HepG2 (cell line): Measurements from ENCODE around the gene GJC2. TPM values are rescaled to one million over a fixed set of nuclear protein-coding genes. Genes with fewer than 3 reads are reported as not detected.

Experiments used
- CENPX ChIP-seq: sonication (generic); formaldehyde crosslinking; IDR thresholded peaks from 2 replicates; pipeline ENCODE4 v1.9.0; 2021; ENCODE audit warnings: mild to moderate bottlenecking, missing genetic modification reagents, moderate library complexity
- CREB1 ChIP-seq, 2 experiments: fragments of 450-650 bp in 1 of 2; IDR thresholded peaks; 2 replicates each; pipeline ENCODE4 v1.6.1; 2016 to 2017; ENCODE audit warnings: control low read depth in 1 of 2, mild to moderate bottlenecking in 1 of 2, missing compliant biosample characterization in 1 of 2, missing genetic modification characterization in 1 of 2
- ELF4 ChIP-seq: sonication (generic); formaldehyde crosslinking; IDR thresholded peaks from 2 replicates; pipeline ENCODE4 v1.5.0; 2020; ENCODE audit warnings: missing genetic modification reagents, mild to moderate bottlenecking, moderate library complexity, borderline replicate concordance
- GZF1 ChIP-seq: sonication (generic); formaldehyde crosslinking; IDR thresholded peaks from 2 replicates; pipeline ENCODE4 v1.5.1; 2020; ENCODE audit warnings: mild to moderate bottlenecking, missing genetic modification reagents
- HES4 ChIP-seq: sonication (generic); formaldehyde crosslinking; IDR thresholded peaks from 2 replicates; pipeline ENCODE4 v1.9.0; 2021; ENCODE audit warnings: mild to moderate bottlenecking, missing genetic modification reagents, borderline replicate concordance
- HOXA5 ChIP-seq: sonication (generic); formaldehyde crosslinking; IDR thresholded peaks from 2 replicates; pipeline ENCODE4 v1.4.0; 2020; ENCODE audit warnings: missing genetic modification reagents
- JUNB ChIP-seq: sonication (generic); formaldehyde crosslinking; IDR thresholded peaks from 2 replicates; pipeline ENCODE4 v1.8.0; 2022; ENCODE audit warnings: missing genetic modification reagents, mild to moderate bottlenecking, borderline replicate concordance
- KLF6 ChIP-seq: IDR thresholded peaks from 2 replicates; pipeline ENCODE4 v1.8.0; 2016; ENCODE audit warnings: missing biosample characterization, missing genetic modification reagents
- SOX6 ChIP-seq, 2 experiments: fragments of 450-650 bp in 1 of 2; sonication (generic) in 1 of 2; formaldehyde crosslinking in 1 of 2; IDR thresholded peaks; 2 replicates each; pipeline versions ENCODE4 v1.4.0 to v1.6.1; 2017 to 2020; ENCODE audit warnings: antibody characterized with exemption in 1 of 2, mild to moderate bottlenecking in 1 of 2, missing genetic modification reagents in 1 of 2
- TBL1XR1 ChIP-seq: fragments of 150-350 bp; IDR thresholded peaks from 2 replicates; pipeline ENCODE4 v1.6.1; 2014; ENCODE audit warnings: borderline replicate concordance, low read length; ENCODE audit not compliant: partially characterized antibody
- ZBTB1 ChIP-seq: sonication (generic); formaldehyde crosslinking; IDR thresholded peaks from 2 replicates; pipeline ENCODE4 v1.4.0; 2020; ENCODE audit warnings: missing genetic modification reagents, borderline replicate concordance
- ZBTB33 ChIP-seq: sonication (generic); formaldehyde crosslinking; IDR thresholded peaks from 2 replicates; pipeline ENCODE4 v1.4.0; 2020; ENCODE audit warnings: missing genetic modification reagents
- ZBTB44 ChIP-seq: sonication (generic); formaldehyde crosslinking; IDR thresholded peaks from 2 replicates; pipeline ENCODE4 v1.4.0; 2020; ENCODE audit warnings: missing genetic modification reagents
- ZFY ChIP-seq: sonication (generic); formaldehyde crosslinking; IDR thresholded peaks from 2 replicates; pipeline ENCODE4 v1.4.0; 2020; ENCODE audit warnings: missing genetic modification reagents
- ZMYM4 ChIP-seq: sonication (generic); formaldehyde crosslinking; IDR thresholded peaks from 2 replicates; pipeline ENCODE4 v1.8.1; 2023; ENCODE audit warnings: mild to moderate bottlenecking, missing genetic modification reagents
- ZNF275 ChIP-seq: sonication (generic); formaldehyde crosslinking; IDR thresholded peaks from 2 replicates; pipeline ENCODE4 v1.8.0; 2022; ENCODE audit warnings: missing genetic modification reagents, mild to moderate bottlenecking, inconsistent platforms, borderline replicate concordance
- ZNF432 ChIP-seq: sonication (generic); formaldehyde crosslinking; IDR thresholded peaks from 2 replicates; pipeline ENCODE4 v1.5.0; 2020; ENCODE audit warnings: missing genetic modification reagents, mild to moderate bottlenecking, borderline replicate concordance
- ZNF513 ChIP-seq: sonication (generic); formaldehyde crosslinking; conservative IDR thresholded peaks from 2 replicates; pipeline ENCODE4 v1.5.0; 2020; ENCODE audit warnings: missing genetic modification reagents
- ZNF570 ChIP-seq: sonication (generic); formaldehyde crosslinking; IDR thresholded peaks from 2 replicates; pipeline ENCODE4 v1.4.0; 2020; ENCODE audit warnings: mild to moderate bottlenecking, missing genetic modification reagents, borderline replicate concordance
- ZNF597 ChIP-seq: sonication (generic); formaldehyde crosslinking; IDR thresholded peaks from 2 replicates; pipeline ENCODE4 v1.5.0; 2020; ENCODE audit warnings: missing genetic modification reagents
- ZNF619 ChIP-seq: sonication (generic); formaldehyde crosslinking; IDR thresholded peaks from 2 replicates; pipeline ENCODE4 v1.4.0; 2020; ENCODE audit warnings: mild to moderate bottlenecking, missing genetic modification reagents
- ZNF629 ChIP-seq: sonication (generic); formaldehyde crosslinking; conservative IDR thresholded peaks from 2 replicates; pipeline ENCODE4 v1.5.0; 2020; ENCODE audit warnings: missing genetic modification reagents
- polyA plus RNA-seq, 8 experiments: library from polyadenylated mRNA; depleted of rRNA in 3 of 8; stranded (reverse) in 7 of 8; unstranded in 1 of 8; fragments of >200 nt; fragmentation: Illumina TruSeq in 4 of 8; extraction: Trizol in 4 of 8; gene quantifications; 2 replicates each; pipeline versions ENCODE4 v1.2.1 to v1.2.3, GENCODE V29; 2011 to 2016; ENCODE audit warnings: low read depth in 4 of 8, missing spikeins in 1 of 8, mixed read lengths in 1 of 8; ENCODE audit not compliant: insufficient read depth in 1 of 8
- total RNA-seq, 5 experiments: library from RNA; depleted of rRNA; stranded (reverse); fragments of >200 nt; fragmentation: Illumina TruSeq; extraction: Trizol; gene quantifications; 2 replicates each; pipeline ENCODE4 v1.2.3, GENCODE V29; 2016; ENCODE audit warnings: low read depth in 1 of 5

GJC2 gene
- total and polyA plus RNA-seq, 2 of the 13 experiments (the other 11 are each of a cell fraction or from before 2014, with no cell fraction given): 1.6 to 3.8 TPM

- TF ChIP-seq ZNF597: no peak
- no peak for TF ChIP-seq CENPX (CRISPR knock-in tag)
- TF ChIP-seq CREB1 (IDR thresholded peaks at IDR 0.05): peak; percentile 78; the same call in 1 of the 2 replicates
- TF ChIP-seq CREB1 (CRISPR knock-in tag; IDR thresholded peaks at IDR 0.05): no peak; the same call in 1 of the 2 replicates
- TF ChIP-seq ZBTB33: peak; percentile 76; the same call in 1 of the 2 replicates
- no peak for TF ChIP-seq JUNB (CRISPR knock-in tag)
- no peak for TF ChIP-seq GZF1 (CRISPR knock-in tag)
- no peak for TF ChIP-seq TBL1XR1
- TF ChIP-seq ZNF432 (CRISPR knock-in tag): no peak
- no peak for TF ChIP-seq ZBTB44 (CRISPR knock-in tag)
- no peak for TF ChIP-seq HOXA5 (CRISPR knock-in tag)
- no peak for TF ChIP-seq SOX6 (IDR thresholded peaks at IDR 0.05)
- TF ChIP-seq SOX6 (CRISPR knock-in tag; IDR thresholded peaks at IDR 0.05): no peak; the same call in 1 of the 2 replicates
- TF ChIP-seq ELF4 (CRISPR knock-in tag): no peak
- no peak for TF ChIP-seq ZNF275 (CRISPR knock-in tag)
- TF ChIP-seq HES4 (CRISPR knock-in tag): no peak
- TF ChIP-seq ZBTB1: no peak
- TF ChIP-seq ZNF570: no peak
- TF ChIP-seq KLF6 (CRISPR knock-in tag): no peak
- TF ChIP-seq ZNF619 (CRISPR knock-in tag): no peak
- no peak for TF ChIP-seq ZNF629 (CRISPR knock-in tag)
- no peak for TF ChIP-seq ZMYM4 (CRISPR knock-in tag)
- TF ChIP-seq ZNF513 (CRISPR knock-in tag): no peak
- TF ChIP-seq ZFY (CRISPR knock-in tag): no peak
These were observed 16.6 kb downstream of the GJC2 start (continued) for GRCh38 chr1:228166170-228166936.
